Measurements from ENCODE around the gene FFAR1. TPM values are rescaled to one million over a fixed set of nuclear protein-coding genes. Genes with fewer than 3 reads are reported as not detected.

The FFAR1 gene
- polyA plus RNA-seq, 1 donor (not counting 4 experiments of a cell fraction or from before 2014, with no cell fraction given) = not detected

- H3K79me2 ChIP-seq (ENCODE audit: control insufficient read depth, insufficient read depth, low read length) = no peaks in the 10 kb centered on the region
- H2AFZ ChIP-seq (ENCODE audit: control insufficient read depth, low read length) = no peak overlapping the region
- dilution Hi-C loops (cut with MboI; ENCODE audit: extremely low pct_ligation_motif_present, low sequenced_read_pairs) = no loop called here
- FAIRE-seq (no peak), DNase-seq (ENCODE audit: low read depth, low spot score) (no peak)
- H3K4me3 ChIP-seq (ENCODE audit: control insufficient read depth in 2 of 3, extremely low read depth in 1 of 3, insufficient read depth in 2 of 3, low read depth in 1 of 3, low read length in 3 of 3) = no peak overlapping the region
- no peaks in the 10 kb centered on the region for H3K9me1 ChIP-seq (ENCODE audit: control insufficient read depth, extremely low read depth, insufficient read depth, low read length)
- no peaks in the 10 kb centered on the region for H3K4me1 ChIP-seq (ENCODE audit: control insufficient read depth, extremely low read depth, insufficient read depth, low read length)
- no peaks in the 10 kb centered on the region for H3K36me3 ChIP-seq (ENCODE audit: control insufficient read depth in 2 of 2, extremely low read depth in 1 of 2, insufficient read depth in 2 of 2, low read length in 2 of 2)
- no peak overlapping the region for H3K9ac ChIP-seq (ENCODE audit: control insufficient read depth, extremely low read depth, insufficient read depth, low read length)
- H3K27ac ChIP-seq (ENCODE audit: control insufficient read depth, insufficient read depth, low read length) = no peak overlapping the region
- H3K27me3 ChIP-seq (ENCODE audit: control insufficient read depth, extremely low read depth, insufficient read depth, low read length) = peaks cover 25% of the 10 kb centered on the region
- H3K9me3 ChIP-seq (ENCODE audit: control insufficient read depth, low read depth, low read length) = no peaks in the 10 kb centered on the region
- no peak overlapping the region for H3K4me2 ChIP-seq (ENCODE audit: control insufficient read depth, extremely low read depth, insufficient read depth, low read depth, low read length)
- no peak for TF ChIP-seq EZH2 (IDR thresholded peaks at IDR 0.05; ENCODE audit: low read length)
- no peak for TF ChIP-seq CTCF (optimal IDR thresholded peaks at IDR 0.05 in 1 of 3, IDR thresholded peaks at IDR 0.05 in 1 of 3, conservative IDR thresholded peaks at IDR 0.05 in 1 of 3; ENCODE audit: extremely low read depth in 1 of 3, insufficient read depth in 2 of 3, low read length in 3 of 3)
- H4K20me1 ChIP-seq (ENCODE audit: control insufficient read depth, extremely low read depth, insufficient read depth, low read length) = no peaks in the 10 kb centered on the region
These were observed 1.4 kb downstream of the FFAR1 start for GRCh38 chr19:35348911-35349611.

GRCh38 chr19:35349614-35350521 lies 2.2 kb downstream of the FFAR1 start:
- Histone ChIP-seq H3K36me3 (ENCODE audit: control insufficient read depth in 2 of 2, extremely low read depth in 1 of 2, insufficient read depth in 2 of 2, low read length in 2 of 2) (no peaks in the 10 kb centered on the region), H3K9ac (ENCODE audit: control insufficient read depth, extremely low read depth, insufficient read depth, low read length) (no peak overlapping the region), H3K9me3 (ENCODE audit: control insufficient read depth, low read depth, low read length) (no peaks in the 10 kb centered on the region), H3K27ac (ENCODE audit: control insufficient read depth, insufficient read depth, low read length) (no peak overlapping the region), H2AFZ (ENCODE audit: control insufficient read depth, low read length) (no peak overlapping the region), H4K20me1 (ENCODE audit: control insufficient read depth, extremely low read depth, insufficient read depth, low read length) (no peaks in the 10 kb centered on the region), H3K9me1 (ENCODE audit: control insufficient read depth, extremely low read depth, insufficient read depth, low read length) (no peaks in the 10 kb centered on the region), H3K4me3 (ENCODE audit: control insufficient read depth in 2 of 3, extremely low read depth in 1 of 3, insufficient read depth in 2 of 3, low read depth in 1 of 3, low read length in 3 of 3) (no peak overlapping the region), H3K4me1 (ENCODE audit: control insufficient read depth, extremely low read depth, insufficient read depth, low read length) (no peaks in the 10 kb centered on the region), H3K27me3 (ENCODE audit: control insufficient read depth, extremely low read depth, insufficient read depth, low read length) (peaks cover 19% of the 10 kb centered on the region), H3K4me2 (ENCODE audit: control insufficient read depth, extremely low read depth, insufficient read depth, low read depth, low read length) (no peak overlapping the region), H3K79me2 (ENCODE audit: control insufficient read depth, insufficient read depth, low read length) (no peaks in the 10 kb centered on the region)
- TF ChIP-seq CTCF (optimal IDR thresholded peaks at IDR 0.05 in 1 of 3, IDR thresholded peaks at IDR 0.05 in 1 of 3, conservative IDR thresholded peaks at IDR 0.05 in 1 of 3; ENCODE audit: extremely low read depth in 1 of 3, insufficient read depth in 2 of 3, low read length in 3 of 3) = no peak
- TF ChIP-seq EZH2 (IDR thresholded peaks at IDR 0.05; ENCODE audit: low read length) = no peak
- DNase-seq (ENCODE audit: low read depth, low spot score) (no peak), FAIRE-seq (no peak)
- dilution Hi-C loops (cut with MboI; ENCODE audit: extremely low pct_ligation_motif_present, low sequenced_read_pairs) = loop anchor here (5.0 kb wide), 1 partner anchor 82 kb away; no protein-coding TSS in a partner anchor

All from keratinocyte (primary cell).